ENCODE measurements around the gene MRM2. TPM values are rescaled to one million over a fixed set of nuclear protein-coding genes. Genes with fewer than 3 reads are reported as not detected.

Gene MRM2
- total and polyA plus RNA-seq, 9 donors, result 21.1 to 26.7 (median 25.2) TPM

GRCh38 chr7:2217716-2218443 lies 24.1 kb downstream of the MRM2 start:
- Histone ChIP-seq H3K27ac (ENCODE audit: low read length) (no peak overlapping the region), H3K36me3 (ENCODE audit: control insufficient read depth, insufficient read depth, low read length) (peaks cover 83% of the 10 kb centered on the region), H3K4me1 (ENCODE audit: control insufficient read depth, insufficient read depth, low read length) (peaks cover 4% of the 10 kb centered on the region), H3K9me3 (replicated peaks; ENCODE audit: control insufficient read depth, low read depth, low read length) (peaks cover 2% of the 10 kb centered on the region), H3K4me3 (ENCODE audit: low read length) (no peak overlapping the region), H3K27me3 (ENCODE audit: control insufficient read depth, insufficient read depth, low read length) (no peaks in the 10 kb centered on the region)
- DNase-seq, result no peak
- whole genome bisulfite sequencing (ENCODE audit: insufficient coverage), result 86% methylated on average over 18 of the region's 19 CpGs

- H3K36me3 ChIP-seq (ENCODE audit: control insufficient read depth, insufficient read depth, low read length), result peaks cover 83% of the 10 kb centered on the region
- H3K27me3 ChIP-seq (ENCODE audit: control insufficient read depth, insufficient read depth, low read length), result no peaks in the 10 kb centered on the region
- WGBS (ENCODE audit: insufficient coverage), result 87% methylated on average over 8 of the region's 10 CpGs
- no peak for DNase-seq
- H3K27ac ChIP-seq (ENCODE audit: low read length), result no peak overlapping the region
- H3K4me3 ChIP-seq (ENCODE audit: low read length), result no peak overlapping the region
- peaks cover 4% of the 10 kb centered on the region for H3K4me1 ChIP-seq (ENCODE audit: control insufficient read depth, insufficient read depth, low read length)
- H3K9me3 ChIP-seq (replicated peaks; ENCODE audit: control insufficient read depth, low read depth, low read length), result peaks cover 2% of the 10 kb centered on the region
Observed at GRCh38 chr7:2217206-2217605, 24.8 kb downstream of the MRM2 start.

- Histone ChIP-seq H3K9me3 (replicated peaks; ENCODE audit: control insufficient read depth, low read depth, low read length) (peaks cover 2% of the 10 kb centered on the region), H3K27ac (ENCODE audit: low read length) (no peak overlapping the region), H3K4me1 (ENCODE audit: control insufficient read depth, insufficient read depth, low read length) (peaks cover 4% of the 10 kb centered on the region), H3K27me3 (ENCODE audit: control insufficient read depth, insufficient read depth, low read length) (no peaks in the 10 kb centered on the region), H3K36me3 (ENCODE audit: control insufficient read depth, insufficient read depth, low read length) (peaks cover 87% of the 10 kb centered on the region), H3K4me3 (ENCODE audit: low read length) (no peak overlapping the region)
- 96% methylated on average over 16 of the region's 17 CpGs for WGBS (ENCODE audit: insufficient coverage)
- DNase-seq, result no peak
Observed at GRCh38 chr7:2215851-2216250, 26.2 kb downstream of the MRM2 start.

GRCh38 chr7:2214636-2215035 lies 27.4 kb downstream of the MRM2 start:
- Histone ChIP-seq H3K27ac (ENCODE audit: low read length) (no peak overlapping the region), H3K4me3 (ENCODE audit: low read length) (no peak overlapping the region), H3K27me3 (ENCODE audit: control insufficient read depth, insufficient read depth, low read length) (no peaks in the 10 kb centered on the region), H3K36me3 (ENCODE audit: control insufficient read depth, insufficient read depth, low read length) (peaks cover 84% of the 10 kb centered on the region), H3K4me1 (ENCODE audit: control insufficient read depth, insufficient read depth, low read length) (peaks cover 4% of the 10 kb centered on the region), H3K9me3 (replicated peaks; ENCODE audit: control insufficient read depth, low read depth, low read length) (peaks cover 2% of the 10 kb centered on the region)
- DNase-seq, result no peak
- 97% methylated on average over 9 of the region's 9 CpGs for whole genome bisulfite sequencing (ENCODE audit: insufficient coverage)

- Histone ChIP-seq H3K27ac (ENCODE audit: low read length) (no peak overlapping the region), H3K4me1 (ENCODE audit: control insufficient read depth, insufficient read depth, low read length) (peaks cover 10% of the 10 kb centered on the region), H3K9me3 (replicated peaks; ENCODE audit: control insufficient read depth, low read depth, low read length) (peaks cover 2% of the 10 kb centered on the region), H3K36me3 (ENCODE audit: control insufficient read depth, insufficient read depth, low read length) (peaks cover 81% of the 10 kb centered on the region), H3K27me3 (ENCODE audit: control insufficient read depth, insufficient read depth, low read length) (no peaks in the 10 kb centered on the region), H3K4me3 (ENCODE audit: low read length) (no peak overlapping the region)
- WGBS (ENCODE audit: insufficient coverage), result 84% methylated on average over 13 of the region's 15 CpGs
- no peak for DNase-seq
Observed at GRCh38 chr7:2213551-2214215, 28.3 kb downstream of the MRM2 start.

- H3K27me3 ChIP-seq (ENCODE audit: control insufficient read depth, insufficient read depth, low read length), result no peaks in the 10 kb centered on the region
- WGBS (ENCODE audit: insufficient coverage), result 94% methylated on average over 10 of the region's 10 CpGs
- no peak overlapping the region for H3K4me3 ChIP-seq (ENCODE audit: low read length)
- H3K27ac ChIP-seq (ENCODE audit: low read length), result no peak overlapping the region
- H3K4me1 ChIP-seq (ENCODE audit: control insufficient read depth, insufficient read depth, low read length), result peaks cover 10% of the 10 kb centered on the region
- peaks cover 2% of the 10 kb centered on the region for H3K9me3 ChIP-seq (replicated peaks; ENCODE audit: control insufficient read depth, low read depth, low read length)
- no peak for DNase-seq
- H3K36me3 ChIP-seq (ENCODE audit: control insufficient read depth, insufficient read depth, low read length), result peaks cover 81% of the 10 kb centered on the region
Observed at GRCh38 chr7:2212906-2213305, 29.1 kb downstream of the MRM2 start.

GRCh38 chr7:2211926-2212325 lies 30.1 kb downstream of the MRM2 start:
- no peaks in the 10 kb centered on the region for H3K27me3 ChIP-seq (ENCODE audit: control insufficient read depth, insufficient read depth, low read length)
- H3K4me1 ChIP-seq (ENCODE audit: control insufficient read depth, insufficient read depth, low read length), result peaks cover 10% of the 10 kb centered on the region
- H3K9me3 ChIP-seq (replicated peaks; ENCODE audit: control insufficient read depth, low read depth, low read length), result peaks cover 2% of the 10 kb centered on the region
- no peak for DNase-seq
- no peak overlapping the region for H3K27ac ChIP-seq (ENCODE audit: low read length)
- WGBS (ENCODE audit: insufficient coverage), result 93% methylated on average over 11 of the region's 13 CpGs
- peaks cover 80% of the 10 kb centered on the region for H3K36me3 ChIP-seq (ENCODE audit: control insufficient read depth, insufficient read depth, low read length)
- no peak overlapping the region for H3K4me3 ChIP-seq (ENCODE audit: low read length)

- Histone ChIP-seq H3K4me1 (ENCODE audit: control insufficient read depth, insufficient read depth, low read length) (peaks cover 10% of the 10 kb centered on the region), H3K4me3 (ENCODE audit: low read length) (no peak overlapping the region), H3K27ac (ENCODE audit: low read length) (no peak overlapping the region), H3K9me3 (replicated peaks; ENCODE audit: control insufficient read depth, low read depth, low read length) (peaks cover 2% of the 10 kb centered on the region), H3K36me3 (ENCODE audit: control insufficient read depth, insufficient read depth, low read length) (peaks cover 74% of the 10 kb centered on the region), H3K27me3 (ENCODE audit: control insufficient read depth, insufficient read depth, low read length) (no peaks in the 10 kb centered on the region)
- WGBS (ENCODE audit: insufficient coverage), result 84% methylated on average over 12 of the region's 15 CpGs
- DNase-seq, result no peak
Observed at GRCh38 chr7:2211259-2211880, 30.6 kb downstream of the MRM2 start.

- H3K36me3 ChIP-seq (ENCODE audit: control insufficient read depth, insufficient read depth, low read length), result peaks cover 68% of the 10 kb centered on the region
- no peaks in the 10 kb centered on the region for H3K27me3 ChIP-seq (ENCODE audit: control insufficient read depth, insufficient read depth, low read length)
- no peak overlapping the region for H3K27ac ChIP-seq (ENCODE audit: low read length)
- no peak for DNase-seq
- 93% methylated on average over 29 of the region's 30 CpGs for WGBS (ENCODE audit: insufficient coverage)
- peaks cover 2% of the 10 kb centered on the region for H3K9me3 ChIP-seq (replicated peaks; ENCODE audit: control insufficient read depth, low read depth, low read length)
- no peak overlapping the region for H3K4me3 ChIP-seq (ENCODE audit: low read length)
- peaks cover 10% of the 10 kb centered on the region for H3K4me1 ChIP-seq (ENCODE audit: control insufficient read depth, insufficient read depth, low read length)
Observed at GRCh38 chr7:2210551-2211258, 31.3 kb downstream of the MRM2 start.

- 96% methylated on average over 5 of the region's 8 CpGs for WGBS (ENCODE audit: insufficient coverage)
- Histone ChIP-seq H3K9me3 (replicated peaks; ENCODE audit: control insufficient read depth, low read depth, low read length) (no peaks in the 10 kb centered on the region), H3K27me3 (ENCODE audit: control insufficient read depth, insufficient read depth, low read length) (no peaks in the 10 kb centered on the region), H3K27ac (ENCODE audit: low read length) (no peak overlapping the region), H3K4me1 (ENCODE audit: control insufficient read depth, insufficient read depth, low read length) (peaks cover 6% of the 10 kb centered on the region), H3K36me3 (ENCODE audit: control insufficient read depth, insufficient read depth, low read length) (peaks cover 63% of the 10 kb centered on the region), H3K4me3 (ENCODE audit: low read length) (no peak overlapping the region)
- DNase-seq, result no peak
Observed at GRCh38 chr7:2209961-2210323, 32.1 kb downstream of the MRM2 start.

Data from muscle of leg (tissue), 11 donors.